ENCODE results near the gene KCNS1. TPM values are rescaled to one million over a fixed set of nuclear protein-coding genes. Genes with fewer than 3 reads are reported as not detected.
"Not testable (repeated sequence)": the region's sequence is repeated elsewhere in the genome, so short reads cannot be mapped to it uniquely, and the experiment has no call there.

The KCNS1 gene
- polyA plus RNA-seq (2013, experiment 1 of 2; ENCODE audit: insufficient read length) = 0.52 TPM
- polyA plus RNA-seq (2013, experiment 2 of 2; ENCODE audit: insufficient read length) = 0.36 TPM

GRCh38 chr20:45100563-45101245 lies at the start of gene KCNS1:
KCNS1 (minus strand) TSS chr20:45101127; CDS start chr20:45099236, 1,891 bp downstream.
- DNase-seq = peak; percentile 25

- no peak for DNase-seq
These were observed 48.1 kb upstream of the KCNS1 start for GRCh38 chr20:45149062-45149461.

GRCh38 chr20:45140836-45141235 lies 39.9 kb upstream of the KCNS1 start:
- no peak for DNase-seq

GRCh38 chr20:45139733-45140375 lies 38.9 kb upstream of the KCNS1 start:
- not testable (repeated sequence) for DNase-seq

- peak; percentile 5 for DNase-seq
These were observed 37.8 kb upstream of the KCNS1 start for GRCh38 chr20:45138561-45139300.

- no peak for DNase-seq
These were observed 36.0 kb upstream of the KCNS1 start for GRCh38 chr20:45136911-45137310.

- no peak for DNase-seq
These were observed 27.2 kb upstream of the KCNS1 start for GRCh38 chr20:45128099-45128498.

GRCh38 chr20:45124365-45124764 lies 23.4 kb upstream of the KCNS1 start, which contains the start of gene WFDC12:
WFDC12 (minus strand) TSS chr20:45124465; CDS start chr20:45124447, 18 bp downstream.
- no peak for DNase-seq

GRCh38 chr20:45121388-45121787 lies 20.5 kb upstream of the KCNS1 start:
- DNase-seq = no peak

GRCh38 chr20:45119556-45120266 lies 18.8 kb upstream of the KCNS1 start:
- DNase-seq = no peak

GRCh38 chr20:45118028-45118427 lies 17.1 kb upstream of the KCNS1 start:
- no peak for DNase-seq

GRCh38 chr20:45117581-45117980 lies 16.7 kb upstream of the KCNS1 start:
- no peak for DNase-seq

- DNase-seq = no peak
These were observed 14.9 kb upstream of the KCNS1 start for GRCh38 chr20:45115829-45116228.

GRCh38 chr20:45115386-45115774 lies 14.5 kb upstream of the KCNS1 start:
- no peak for DNase-seq

GRCh38 chr20:45114465-45115385 lies 13.8 kb upstream of the KCNS1 start, which contains the start of gene WFDC5:
WFDC5 (minus strand) TSS chr20:45115174; CDS start chr20:45115083, 91 bp downstream.
- no peak for DNase-seq

GRCh38 chr20:45113865-45114264 lies 12.9 kb upstream of the KCNS1 start:
- no peak for DNase-seq

- DNase-seq = no peak
These were observed 11.8 kb upstream of the KCNS1 start for GRCh38 chr20:45112754-45113153.

GRCh38 chr20:45111799-45112471 lies 11.0 kb upstream of the KCNS1 start:
- DNase-seq = peak; percentile 11

- no peak for DNase-seq
These were observed 10.4 kb upstream of the KCNS1 start for GRCh38 chr20:45111285-45111684.

- no peak for DNase-seq
These were observed 9.4 kb upstream of the KCNS1 start for GRCh38 chr20:45110301-45110700.

- no peak for DNase-seq
These were observed 8.7 kb upstream of the KCNS1 start for GRCh38 chr20:45109634-45110033.
